Measurements from ENCODE around the gene SLC33A1. TPM values are rescaled to one million over a fixed set of nuclear protein-coding genes. Genes with fewer than 3 reads are reported as not detected.
"Not testable (repeated sequence)": the region's sequence is repeated elsewhere in the genome, so short reads cannot be mapped to it uniquely, and the experiment has no call there.

Gene SLC33A1
- total and polyA plus RNA-seq, 2 donors from 2014 or later, result 16.1 to 36.8 TPM

DNA sequence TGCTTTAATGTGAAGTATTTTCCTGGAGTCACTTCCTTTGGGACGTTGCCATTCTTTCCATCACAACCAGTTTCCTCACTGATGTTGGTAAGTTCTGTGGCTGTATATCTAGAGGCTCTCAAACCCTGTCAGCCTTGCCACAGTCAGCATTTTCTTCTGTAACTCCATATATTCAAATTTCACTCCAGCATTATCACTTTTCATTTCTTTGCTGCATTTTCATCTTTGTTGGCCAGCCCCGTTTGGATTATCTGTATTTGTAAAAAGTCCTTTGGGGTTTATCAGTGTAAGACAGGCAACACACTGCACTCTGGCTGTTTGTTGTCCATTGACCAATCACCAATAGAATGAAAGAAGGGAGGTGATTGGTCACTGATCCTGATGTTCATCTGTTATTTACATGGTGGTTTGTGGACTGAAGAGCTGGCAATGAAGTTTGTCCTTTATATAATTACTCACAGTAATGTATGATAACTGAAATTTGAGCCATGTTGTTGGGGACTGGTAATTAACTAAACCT lies 36.5 kb upstream of the SLC33A1 start:
- H3K9ac ChIP-seq (ENCODE audit: low read length in 3 of 3), result no peak overlapping the region
- H3K4me1 ChIP-seq (ENCODE audit: control insufficient read depth in 2 of 3, insufficient read depth in 2 of 3, low read depth in 1 of 3, low read length in 3 of 3), result no peaks in the 10 kb centered on the region
- FAIRE-seq (no peak), DNase-seq (no peak)
- H3K9me3 ChIP-seq (ENCODE audit: control insufficient read depth in 2 of 3, insufficient read depth in 1 of 3, low read length in 3 of 3), result no peaks in the 10 kb centered on the region
- no peaks in the 10 kb centered on the region for H3K27me3 ChIP-seq (ENCODE audit: control insufficient read depth, insufficient read depth, low read length)
- intact Hi-C loops (cut with DNase I), result no loop called here
- H3K4me3 ChIP-seq (ENCODE audit: low read length in 3 of 3), result no peak overlapping the region
- H3K36me3 ChIP-seq (ENCODE audit: control insufficient read depth in 2 of 3, insufficient read depth in 3 of 3, low read length in 3 of 3), result no peaks in the 10 kb centered on the region
- H3K27ac ChIP-seq (ENCODE audit: low read depth in 2 of 2, low read length in 2 of 2), result no peak overlapping the region
- TF ChIP-seq, protein P1, sequence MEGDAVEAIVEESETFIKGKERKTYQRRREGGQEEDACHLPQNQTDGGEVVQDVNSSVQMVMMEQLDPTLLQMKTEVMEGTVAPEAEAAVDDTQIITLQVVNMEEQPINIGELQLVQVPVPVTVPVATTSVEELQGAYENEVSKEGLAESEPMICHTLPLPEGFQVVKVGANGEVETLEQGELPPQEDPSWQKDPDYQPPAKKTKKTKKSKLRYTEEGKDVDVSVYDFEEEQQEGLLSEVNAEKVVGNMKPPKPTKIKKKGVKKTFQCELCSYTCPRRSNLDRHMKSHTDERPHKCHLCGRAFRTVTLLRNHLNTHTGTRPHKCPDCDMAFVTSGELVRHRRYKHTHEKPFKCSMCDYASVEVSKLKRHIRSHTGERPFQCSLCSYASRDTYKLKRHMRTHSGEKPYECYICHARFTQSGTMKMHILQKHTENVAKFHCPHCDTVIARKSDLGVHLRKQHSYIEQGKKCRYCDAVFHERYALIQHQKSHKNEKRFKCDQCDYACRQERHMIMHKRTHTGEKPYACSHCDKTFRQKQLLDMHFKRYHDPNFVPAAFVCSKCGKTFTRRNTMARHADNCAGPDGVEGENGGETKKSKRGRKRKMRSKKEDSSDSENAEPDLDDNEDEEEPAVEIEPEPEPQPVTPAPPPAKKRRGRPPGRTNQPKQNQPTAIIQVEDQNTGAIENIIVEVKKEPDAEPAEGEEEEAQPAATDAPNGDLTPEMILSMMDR (IDR thresholded peaks at IDR 0.05; ENCODE audit: borderline replicate concordance, extremely low read depth, insufficient read depth), result no peak

DNA sequence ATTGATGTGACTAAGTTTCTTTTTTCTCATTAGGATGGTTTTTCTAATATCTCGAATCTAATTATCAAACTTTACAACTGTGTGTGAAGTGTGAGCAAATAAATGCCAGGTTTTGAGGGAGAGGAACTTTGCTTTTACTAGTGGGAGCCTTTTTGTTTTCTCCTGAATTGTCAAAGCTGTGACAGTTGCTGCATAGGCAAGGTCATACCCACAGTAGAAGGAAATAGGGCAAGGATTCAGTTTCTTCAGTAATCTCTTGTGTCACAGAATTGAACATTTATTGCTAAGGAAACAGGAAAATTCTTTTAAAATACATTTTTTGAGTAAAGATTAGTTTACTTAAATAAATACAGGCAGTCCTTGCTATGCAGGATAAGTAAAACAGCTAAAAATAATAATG lies 35.7 kb upstream of the SLC33A1 start:
- Histone ChIP-seq H3K4me3 (ENCODE audit: low read length in 3 of 3) (no peak overlapping the region), H3K27me3 (ENCODE audit: control insufficient read depth, insufficient read depth, low read length) (no peaks in the 10 kb centered on the region), H3K9ac (ENCODE audit: low read length in 3 of 3) (no peak overlapping the region), H3K36me3 (ENCODE audit: control insufficient read depth in 2 of 3, insufficient read depth in 3 of 3, low read length in 3 of 3) (no peaks in the 10 kb centered on the region), H3K4me1 (ENCODE audit: control insufficient read depth in 2 of 3, insufficient read depth in 2 of 3, low read depth in 1 of 3, low read length in 3 of 3) (no peaks in the 10 kb centered on the region), H3K27ac (ENCODE audit: low read depth in 2 of 2, low read length in 2 of 2) (no peak overlapping the region), H3K9me3 (ENCODE audit: control insufficient read depth in 2 of 3, insufficient read depth in 1 of 3, low read length in 3 of 3) (no peaks in the 10 kb centered on the region)
- no peak for DNase-seq
- FAIRE-seq, result no peak
- intact Hi-C loops (cut with DNase I), result no loop called here
- TF ChIP-seq, protein P1 (IDR thresholded peaks at IDR 0.05; ENCODE audit: borderline replicate concordance, extremely low read depth, insufficient read depth), result no peak

DNA sequence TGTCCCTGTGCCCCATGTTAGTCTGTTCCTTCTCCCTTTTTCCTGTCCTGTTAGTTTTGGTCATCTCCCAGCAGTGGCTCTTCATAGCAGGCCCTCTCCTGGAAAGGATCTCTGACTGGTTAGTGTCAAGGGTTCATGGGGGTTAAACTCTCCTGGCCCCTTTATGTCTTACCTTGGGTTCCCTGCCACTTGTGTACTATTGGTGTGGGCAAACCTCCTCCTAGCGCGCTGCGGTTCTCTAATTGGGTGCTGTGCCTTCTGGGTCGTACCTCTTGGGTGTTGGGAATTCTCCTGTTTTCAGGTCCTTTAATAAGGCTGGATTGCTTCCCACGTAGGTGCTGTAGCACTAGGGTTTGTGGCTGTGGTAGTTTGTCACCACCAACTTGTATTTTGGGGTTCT lies 35.0 kb upstream of the SLC33A1 start:
- intact Hi-C loops (cut with DNase I), result no loop called here
- Histone ChIP-seq H3K4me1 (ENCODE audit: control insufficient read depth in 2 of 3, insufficient read depth in 2 of 3, low read depth in 1 of 3, low read length in 3 of 3) (no peaks in the 10 kb centered on the region), H3K9me3 (ENCODE audit: control insufficient read depth in 2 of 3, insufficient read depth in 1 of 3, low read length in 3 of 3) (no peaks in the 10 kb centered on the region), H3K27me3 (ENCODE audit: control insufficient read depth, insufficient read depth, low read length) (no peaks in the 10 kb centered on the region), H3K9ac (ENCODE audit: low read length in 3 of 3) (no peak overlapping the region), H3K36me3 (ENCODE audit: control insufficient read depth in 2 of 3, insufficient read depth in 3 of 3, low read length in 3 of 3) (no peaks in the 10 kb centered on the region), H3K27ac (ENCODE audit: low read depth in 2 of 2, low read length in 2 of 2) (no peak overlapping the region), H3K4me3 (ENCODE audit: low read length in 3 of 3) (no peak overlapping the region)
- TF ChIP-seq, protein P1 (IDR thresholded peaks at IDR 0.05; ENCODE audit: borderline replicate concordance, extremely low read depth, insufficient read depth), result no peak
- FAIRE-seq (no peak), DNase-seq (peak in 1 of 5 donors; percentile 41)

DNA sequence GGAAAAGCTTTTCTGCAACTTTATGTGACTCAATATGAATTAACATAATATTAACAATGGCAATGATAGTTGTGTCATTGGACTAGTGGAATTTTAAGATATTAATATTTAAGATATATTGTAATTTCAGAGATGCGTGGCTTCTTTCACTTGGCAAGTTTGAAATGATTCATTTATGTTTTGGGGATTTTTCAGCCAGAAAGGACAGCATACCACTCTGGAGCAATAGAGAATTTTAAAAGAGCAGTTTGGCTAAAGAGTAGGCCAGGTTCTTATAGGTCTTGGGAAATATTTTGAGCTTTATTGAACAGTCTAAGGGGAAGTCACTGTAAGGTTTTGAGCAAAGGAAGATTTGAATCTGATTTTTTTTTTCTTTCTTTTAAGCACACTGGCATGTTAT lies 32.7 kb upstream of the SLC33A1 start:
- Histone ChIP-seq H3K4me3 (ENCODE audit: low read length in 3 of 3) (no peak overlapping the region), H3K9ac (ENCODE audit: low read length in 3 of 3) (no peak overlapping the region), H3K36me3 (ENCODE audit: control insufficient read depth in 2 of 3, insufficient read depth in 3 of 3, low read length in 3 of 3) (no peaks in the 10 kb centered on the region), H3K27ac (ENCODE audit: low read depth in 2 of 2, low read length in 2 of 2) (no peak overlapping the region), H3K27me3 (ENCODE audit: control insufficient read depth, insufficient read depth, low read length) (no peaks in the 10 kb centered on the region), H3K9me3 (ENCODE audit: control insufficient read depth in 2 of 3, insufficient read depth in 1 of 3, low read length in 3 of 3) (no peaks in the 10 kb centered on the region), H3K4me1 (ENCODE audit: control insufficient read depth in 2 of 3, insufficient read depth in 2 of 3, low read depth in 1 of 3, low read length in 3 of 3) (no peaks in the 10 kb centered on the region)
- FAIRE-seq (no peak), DNase-seq (no peak)
- intact Hi-C loops (cut with DNase I), result no loop called here
- TF ChIP-seq, protein P1 (IDR thresholded peaks at IDR 0.05; ENCODE audit: borderline replicate concordance, extremely low read depth, insufficient read depth), result no peak

DNA sequence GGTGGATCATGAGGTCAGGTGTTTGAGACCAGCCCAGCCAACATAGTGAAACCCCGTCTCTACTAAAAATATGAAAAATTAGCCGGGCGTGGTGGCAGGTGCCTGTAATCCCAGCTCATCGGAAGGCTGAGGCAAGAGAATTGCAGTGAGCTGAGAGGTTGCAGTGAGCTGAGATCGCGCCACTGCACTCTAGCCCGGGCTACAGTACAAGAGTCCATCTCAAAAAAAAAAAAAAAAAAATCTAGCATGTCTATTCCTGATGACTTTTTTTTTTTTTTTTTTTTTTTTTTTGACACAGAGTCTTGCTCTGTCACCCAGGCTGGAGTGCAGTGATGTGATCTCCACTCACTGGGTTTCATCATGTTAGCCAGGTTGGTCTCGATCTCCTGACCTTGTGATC lies 32.1 kb upstream of the SLC33A1 start:
- intact Hi-C loops (cut with DNase I), result not testable (repeated sequence)

More for the DNA sequence above, 32.1 kb upstream of the SLC33A1 start:
- not testable (repeated sequence) for H3K27me3 ChIP-seq (ENCODE audit: control insufficient read depth, insufficient read depth, low read length); H3K9me3 ChIP-seq (ENCODE audit: control insufficient read depth in 2 of 3, insufficient read depth in 1 of 3, low read length in 3 of 3); DNase-seq; H3K4me3 ChIP-seq (ENCODE audit: low read length in 3 of 3); H3K27ac ChIP-seq (ENCODE audit: low read depth in 2 of 2, low read length in 2 of 2); FAIRE-seq; H3K9ac ChIP-seq (ENCODE audit: low read length in 3 of 3); H3K4me1 ChIP-seq (ENCODE audit: control insufficient read depth in 2 of 3, insufficient read depth in 2 of 3, low read depth in 1 of 3, low read length in 3 of 3); H3K36me3 ChIP-seq (ENCODE audit: control insufficient read depth in 2 of 3, insufficient read depth in 3 of 3, low read length in 3 of 3)
